ENCODE results near the gene LYZ.

DNA sequence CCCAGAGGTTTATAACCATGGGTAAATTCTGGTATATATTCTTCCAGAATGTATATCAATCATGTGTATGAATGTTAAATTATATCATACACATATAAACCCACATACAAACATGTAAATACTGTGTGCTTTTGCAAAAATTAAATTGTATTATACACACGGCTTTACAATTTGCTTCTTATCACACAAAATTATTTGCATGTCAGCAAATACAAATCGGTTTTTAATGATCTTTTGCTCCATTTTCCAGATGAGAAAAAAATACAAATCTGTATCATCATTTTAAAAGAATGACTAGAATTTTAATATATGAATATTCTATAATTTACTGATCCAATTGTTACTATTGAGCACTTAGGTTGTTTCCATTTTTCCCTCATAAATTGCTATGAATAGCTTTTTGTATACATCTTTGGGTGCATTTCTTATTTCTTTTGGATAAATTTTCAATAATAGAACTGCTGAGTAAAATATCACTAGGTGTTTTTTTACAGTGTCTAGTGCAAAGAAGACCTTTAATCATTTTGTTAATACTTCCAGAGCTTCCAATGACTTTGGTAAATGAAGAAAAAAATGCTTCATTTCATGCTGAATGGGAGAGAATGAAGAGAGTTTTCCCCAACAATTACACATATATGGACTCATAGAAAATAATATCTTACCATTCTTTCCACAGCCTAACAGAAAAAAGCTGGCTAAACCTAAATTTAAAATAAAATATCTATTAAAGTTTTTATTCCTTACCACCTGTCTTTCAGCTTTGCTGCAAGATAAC, 3.5 kb downstream of the LYZ start:
- TF ChIP-seq, protein P1, sequence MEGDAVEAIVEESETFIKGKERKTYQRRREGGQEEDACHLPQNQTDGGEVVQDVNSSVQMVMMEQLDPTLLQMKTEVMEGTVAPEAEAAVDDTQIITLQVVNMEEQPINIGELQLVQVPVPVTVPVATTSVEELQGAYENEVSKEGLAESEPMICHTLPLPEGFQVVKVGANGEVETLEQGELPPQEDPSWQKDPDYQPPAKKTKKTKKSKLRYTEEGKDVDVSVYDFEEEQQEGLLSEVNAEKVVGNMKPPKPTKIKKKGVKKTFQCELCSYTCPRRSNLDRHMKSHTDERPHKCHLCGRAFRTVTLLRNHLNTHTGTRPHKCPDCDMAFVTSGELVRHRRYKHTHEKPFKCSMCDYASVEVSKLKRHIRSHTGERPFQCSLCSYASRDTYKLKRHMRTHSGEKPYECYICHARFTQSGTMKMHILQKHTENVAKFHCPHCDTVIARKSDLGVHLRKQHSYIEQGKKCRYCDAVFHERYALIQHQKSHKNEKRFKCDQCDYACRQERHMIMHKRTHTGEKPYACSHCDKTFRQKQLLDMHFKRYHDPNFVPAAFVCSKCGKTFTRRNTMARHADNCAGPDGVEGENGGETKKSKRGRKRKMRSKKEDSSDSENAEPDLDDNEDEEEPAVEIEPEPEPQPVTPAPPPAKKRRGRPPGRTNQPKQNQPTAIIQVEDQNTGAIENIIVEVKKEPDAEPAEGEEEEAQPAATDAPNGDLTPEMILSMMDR (IDR thresholded peaks at IDR 0.05) = no peak
- TF ChIP-seq POLR2A (IDR thresholded peaks at IDR 0.05) = no peak
